K562 (cell line): ENCODE data around the gene CELA3B. TPM values are rescaled to one million over a fixed set of nuclear protein-coding genes. Genes with fewer than 3 reads are reported as not detected.

Experiments used
- ARID3B ChIP-seq: fragments of 250-450 bp; sonication (Bioruptor Pico); IDR thresholded peaks from 2 replicates; pipeline ENCODE4 v1.4.0; 2020; ENCODE audit warnings: borderline replicate concordance
- KDM1A ChIP-seq, 2 experiments: fragments of 450-650 bp; IDR thresholded peaks; 2 replicates each; pipeline ENCODE4 v1.6.1; 2016; ENCODE audit warnings: mild to moderate bottlenecking in 2 of 2
- MYC ChIP-seq, 2 experiments: fragments of 250-450 bp in 1 of 2; sonication (Bioruptor Pico) in 1 of 2; IDR thresholded peaks; 2 replicates each; pipeline versions ENCODE4 v1.5.1 to v1.6.1; 2012 to 2021; ENCODE audit warnings: low read depth in 2 of 2, borderline replicate concordance in 1 of 2, improper control_type of control experiment in 1 of 2, low read length in 1 of 2, mild to moderate bottlenecking in 1 of 2, moderate library complexity in 1 of 2
- USF1 ChIP-seq: sonication (generic); formaldehyde crosslinking; IDR thresholded peaks from 2 replicates; pipeline ENCODE4 v1.9.0; 2022; ENCODE audit warnings: mild to moderate bottlenecking, missing genetic modification reagents
- ZNF12 ChIP-seq: sonication (generic); formaldehyde crosslinking; IDR thresholded peaks from 2 replicates; pipeline ENCODE4 v1.4.0; 2020; ENCODE audit warnings: mild to moderate bottlenecking, missing genetic modification reagents
- polyA plus RNA-seq, 8 experiments: library from polyadenylated mRNA; depleted of rRNA in 4 of 8; stranded (reverse) in 5 of 8; unstranded in 3 of 8; fragments of >200 nt; fragmentation: Nextera tagmentation in 2 of 8; fragmentation: Illumina TruSeq in 1 of 8; extraction: Ambion mirVana in 2 of 8; extraction: Trizol in 1 of 8; gene quantifications; 2 replicates each; pipeline versions ENCODE4 v1.2.1 to v1.2.3, GENCODE V29; 2011 to 2014; ENCODE audit warnings: inconsistent platforms in 1 of 8, missing spikeins in 1 of 8
- total RNA-seq, 7 experiments: library from RNA; depleted of rRNA in 6 of 7; stranded (reverse); fragments of >200 nt in 6 of 7; fragmentation: Illumina TruSeq in 2 of 7; extraction: Trizol in 2 of 7; gene quantifications; 2 replicates each; pipeline versions ENCODE4 v1.2.1 to v1.2.3, GENCODE V29; 2011 to 2021; ENCODE audit warnings: low replicate concordance in 1 of 7
- TF ChIP-seq, protein P1 (sequence below): sonication (generic); formaldehyde crosslinking; IDR thresholded peaks from 2 replicates; pipeline ENCODE4 v1.8.1; 2023; ENCODE audit warnings: mild to moderate bottlenecking, missing genetic modification reagents

Gene CELA3B
- total and polyA plus RNA-seq, 9 of the 15 experiments (the other 6 are each of a cell fraction or from before 2014, with no cell fraction given) = 3.1 TPM; not detected in 8

DNA sequence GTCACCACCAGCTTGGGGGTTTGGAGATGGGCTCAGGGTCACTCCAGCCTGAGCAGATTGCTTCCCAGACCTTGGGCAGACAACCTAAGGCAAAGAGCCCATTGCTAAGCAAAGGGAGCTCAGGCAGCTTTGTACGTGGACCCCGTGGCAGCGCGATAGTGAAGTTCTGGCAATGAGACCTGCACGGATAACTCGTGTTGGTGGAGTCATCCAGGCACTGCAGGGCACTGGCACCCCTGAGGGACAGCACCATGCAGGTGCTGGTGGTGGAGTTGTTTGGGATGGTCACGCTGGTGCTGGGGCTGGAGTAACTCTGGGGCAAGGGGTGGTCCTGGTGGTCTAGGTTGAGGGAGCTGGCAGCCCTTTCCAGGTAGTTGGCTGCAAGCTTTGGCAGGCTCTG is 26.1 kb upstream of the CELA3B start (continued):
- no peak for TF ChIP-seq MYC (IDR thresholded peaks at IDR 0.05; ENCODE audit: low read depth, low read length)
- no peak for TF ChIP-seq MYC (CRISPR knock-in tag; IDR thresholded peaks at IDR 0.05; ENCODE audit: borderline replicate concordance, low read depth)
- no peak for TF ChIP-seq ARID3B
- TF ChIP-seq KDM1A (IDR thresholded peaks at IDR 0.05) = no peak
- TF ChIP-seq USF1 (CRISPR knock-in tag) = no peak
- TF ChIP-seq, protein P1, sequence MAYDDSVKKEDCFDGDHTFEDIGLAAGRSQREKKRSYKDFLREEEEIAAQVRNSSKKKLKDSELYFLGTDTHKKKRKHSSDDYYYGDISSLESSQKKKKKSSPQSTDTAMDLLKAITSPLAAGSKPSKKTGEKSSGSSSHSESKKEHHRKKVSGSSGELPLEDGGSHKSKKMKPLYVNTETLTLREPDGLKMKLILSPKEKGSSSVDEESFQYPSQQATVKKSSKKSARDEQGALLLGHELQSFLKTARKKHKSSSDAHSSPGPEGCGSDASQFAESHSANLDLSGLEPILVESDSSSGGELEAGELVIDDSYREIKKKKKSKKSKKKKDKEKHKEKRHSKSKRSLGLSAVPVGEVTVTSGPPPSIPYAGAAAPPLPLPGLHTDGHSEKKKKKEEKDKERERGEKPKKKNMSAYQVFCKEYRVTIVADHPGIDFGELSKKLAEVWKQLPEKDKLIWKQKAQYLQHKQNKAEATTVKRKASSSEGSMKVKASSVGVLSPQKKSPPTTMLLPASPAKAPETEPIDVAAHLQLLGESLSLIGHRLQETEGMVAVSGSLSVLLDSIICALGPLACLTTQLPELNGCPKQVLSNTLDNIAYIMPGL (CRISPR knock-in tag) = no peak
- TF ChIP-seq ZNF12 (CRISPR knock-in tag) = no peak
